Mononuclear cell (primary cell): Measurements from ENCODE around the gene MPV17. TPM values are rescaled to one million over a fixed set of nuclear protein-coding genes. Genes with fewer than 3 reads are reported as not detected.
"Not testable (repeated sequence)": the region's sequence is repeated elsewhere in the genome, so short reads cannot be mapped to it uniquely, and the experiment has no call there.

ENCODE experiments used
- H3K27me3 ChIP-seq: 2 replicates; pipeline ENCODE4 v1.6.0; 2011; ENCODE audit warnings: low read length, control low read depth; ENCODE audit not compliant: insufficient read depth
- H3K4me1 ChIP-seq: 2 replicates; pipeline ENCODE4 v1.5.1; 2011; ENCODE audit warnings: mild to moderate bottlenecking, low read length, control low read depth; ENCODE audit not compliant: insufficient read depth
- H3K4me3 ChIP-seq: 2 replicates; pipeline ENCODE4 v1.5.1; 2011; ENCODE audit warnings: mild to moderate bottlenecking, low read length, moderate library complexity
- H3K9me3 ChIP-seq: 2 replicates; pipeline ENCODE4 v1.5.1; 2011; ENCODE audit warnings: low read depth, mild to moderate bottlenecking, control low read depth, low read length
- total RNA-seq: library from RNA; depleted of rRNA; stranded (reverse); fragments of >200 nt; gene quantifications from one replicate; pipeline ENCODE4 v1.2.3, GENCODE V29; 2012

MPV17 gene
- total RNA-seq, 1 donor: 30.5 TPM

GRCh38 chr2:27291865-27292264 lies 31.0 kb downstream of the MPV17 start:
- Histone ChIP-seq H3K9me3 (no peaks in the 10 kb centered on the region), H3K4me3 (no peak overlapping the region), H3K27me3 (no peaks in the 10 kb centered on the region), H3K4me1 (peaks cover 10% of the 10 kb centered on the region)

- Histone ChIP-seq H3K4me1 (no peaks in the 10 kb centered on the region), H3K9me3 (no peaks in the 10 kb centered on the region), H3K4me3 (no peak overlapping the region), H3K27me3 (no peaks in the 10 kb centered on the region)
Observed at GRCh38 chr2:27290549-27290948, 32.3 kb downstream of the MPV17 start.

- no peaks in the 10 kb centered on the region for H3K9me3 ChIP-seq
Observed at GRCh38 chr2:27288610-27289009, 34.3 kb downstream of the MPV17 start.

GRCh38 chr2:27285481-27285880 lies 37.4 kb downstream of the MPV17 start:
- peaks cover 1% of the 10 kb centered on the region for H3K27me3 ChIP-seq
- H3K9me3 ChIP-seq: no peaks in the 10 kb centered on the region
- H3K4me1 ChIP-seq: no peaks in the 10 kb centered on the region
- H3K4me3 ChIP-seq: no peak overlapping the region

More at GRCh38 chr2:27288610-27289009, 34.3 kb downstream of the MPV17 start:
- Histone ChIP-seq H3K27me3 (no peaks in the 10 kb centered on the region), H3K4me3 (no peak overlapping the region), H3K4me1 (no peaks in the 10 kb centered on the region)

- H3K4me1 ChIP-seq: no peaks in the 10 kb centered on the region
- no peak overlapping the region for H3K4me3 ChIP-seq
- no peaks in the 10 kb centered on the region for H3K9me3 ChIP-seq
- H3K27me3 ChIP-seq: peaks cover 3% of the 10 kb centered on the region
Observed at GRCh38 chr2:27284996-27285395, 37.9 kb downstream of the MPV17 start.

- Histone ChIP-seq H3K4me3 (no peak overlapping the region), H3K4me1 (peaks cover 3% of the 10 kb centered on the region), H3K9me3 (no peaks in the 10 kb centered on the region), H3K27me3 (peaks cover 3% of the 10 kb centered on the region)
Observed at GRCh38 chr2:27282892-27283291, 40.0 kb downstream of the MPV17 start.

- Histone ChIP-seq H3K27me3 (peaks cover 3% of the 10 kb centered on the region), H3K9me3 (no peaks in the 10 kb centered on the region), H3K4me3 (no peak within 1 kb of the TSS), H3K4me1 (peaks cover 3% of the 10 kb centered on the region)
Observed at GRCh38 chr2:27281855-27282559, 40.9 kb downstream of the MPV17 start, which contains the start of gene TRIM54. Gene TRIM54, plus strand, starts transcription at chr2:27282429. Its CDS starts 303 bp downstream, at chr2:27282732.

GRCh38 chr2:27281442-27281841 lies 41.5 kb downstream of the MPV17 start:
- peaks cover 3% of the 10 kb centered on the region for H3K4me1 ChIP-seq
- H3K9me3 ChIP-seq: no peaks in the 10 kb centered on the region
- peaks cover 3% of the 10 kb centered on the region for H3K27me3 ChIP-seq
- H3K4me3 ChIP-seq: no peak overlapping the region

GRCh38 chr2:27280826-27281225 lies 42.1 kb downstream of the MPV17 start:
- no peaks in the 10 kb centered on the region for H3K9me3 ChIP-seq
- H3K4me3 ChIP-seq: no peak overlapping the region
- peaks cover 3% of the 10 kb centered on the region for H3K27me3 ChIP-seq
- H3K4me1 ChIP-seq: peaks cover 3% of the 10 kb centered on the region

- no peak overlapping the region for H3K4me3 ChIP-seq
- H3K4me1 ChIP-seq: peaks cover 3% of the 10 kb centered on the region
- no peaks in the 10 kb centered on the region for H3K9me3 ChIP-seq
- peaks cover 3% of the 10 kb centered on the region for H3K27me3 ChIP-seq
Observed at GRCh38 chr2:27278010-27278409, 44.9 kb downstream of the MPV17 start.

- Histone ChIP-seq H3K27me3 (peaks cover 1% of the 10 kb centered on the region), H3K9me3 (no peaks in the 10 kb centered on the region), H3K4me1 (peaks cover 3% of the 10 kb centered on the region), H3K4me3 (no peak within 1 kb of the TSS)
Observed at GRCh38 chr2:27275211-27276150, 47.4 kb downstream of the MPV17 start, which contains the start of gene DNAJC5G. Gene DNAJC5G, plus strand, starts transcription at chr2:27275433. Its CDS starts 1,296 bp downstream, at chr2:27276729.

- H3K4me3 ChIP-seq, H3K27me3 ChIP-seq, H3K4me1 ChIP-seq, H3K9me3 ChIP-seq: not testable (repeated sequence)
Observed at GRCh38 chr2:27272537-27273522, 50.1 kb downstream of the MPV17 start.

GRCh38 chr2:27271631-27272340 lies 51.1 kb downstream of the MPV17 start:
- no peak overlapping the region for H3K4me3 ChIP-seq
- no peaks in the 10 kb centered on the region for H3K4me1 ChIP-seq
- H3K27me3 ChIP-seq: peaks cover 5% of the 10 kb centered on the region
- no peaks in the 10 kb centered on the region for H3K9me3 ChIP-seq

- Histone ChIP-seq H3K4me3 (no peak overlapping the region), H3K9me3 (no peaks in the 10 kb centered on the region), H3K27me3 (peaks cover 13% of the 10 kb centered on the region), H3K4me1 (no peaks in the 10 kb centered on the region)
Observed at GRCh38 chr2:27270670-27271069, 52.2 kb downstream of the MPV17 start.
